H7 (cell line): ENCODE measurements around the gene TSPAN3. TPM values are rescaled to one million over a fixed set of nuclear protein-coding genes. Genes with fewer than 3 reads are reported as not detected.

Experiments
- DNase-seq: peaks from one replicate; pipeline ENCODE4 v3.0.0; 2012
- H3K27me3 ChIP-seq: 2 replicates; pipeline ENCODE4 v1.6.0; 2011; ENCODE audit warnings: mild to moderate bottlenecking, low read length; ENCODE audit not compliant: control insufficient read depth, insufficient read depth
- H3K36me3 ChIP-seq: replicated peaks from 2 replicates; pipeline ENCODE4 v1.5.1; 2011; ENCODE audit warnings: low read length; ENCODE audit not compliant: control insufficient read depth, insufficient read depth
- H3K4me3 ChIP-seq: 2 replicates; pipeline ENCODE4 v1.5.1; 2011; ENCODE audit warnings: low read depth, mild to moderate bottlenecking, control low read depth, low read length, moderate library complexity; ENCODE audit not compliant: insufficient read depth
- total RNA-seq: library from RNA; depleted of rRNA; stranded (reverse); fragments of >200 nt; shearing (Covaris generic); gene quantifications from 2 replicates; pipeline ENCODE4 v1.2.3, GENCODE V29; 2014

The TSPAN3 gene
- total RNA-seq, 1 experiment from 2014 or later, result 153 TPM

GRCh38 chr15:77070180-77070494, 772 bp downstream of the TSPAN3 start:
- Histone ChIP-seq H3K27me3 (peaks cover 4% of the 10 kb centered on the region), H3K4me3 (peak overlapping the region; percentile 85), H3K36me3 (no peaks in the 10 kb centered on the region)
- DNase-seq, result no peak

- Histone ChIP-seq H3K4me3 (peak overlapping the region; percentile 85), H3K36me3 (no peaks in the 10 kb centered on the region), H3K27me3 (peaks cover 4% of the 10 kb centered on the region)
- no peak for DNase-seq
Measured at GRCh38 chr15:77069521-77070121, 1.3 kb downstream of the TSPAN3 start.

DNA sequence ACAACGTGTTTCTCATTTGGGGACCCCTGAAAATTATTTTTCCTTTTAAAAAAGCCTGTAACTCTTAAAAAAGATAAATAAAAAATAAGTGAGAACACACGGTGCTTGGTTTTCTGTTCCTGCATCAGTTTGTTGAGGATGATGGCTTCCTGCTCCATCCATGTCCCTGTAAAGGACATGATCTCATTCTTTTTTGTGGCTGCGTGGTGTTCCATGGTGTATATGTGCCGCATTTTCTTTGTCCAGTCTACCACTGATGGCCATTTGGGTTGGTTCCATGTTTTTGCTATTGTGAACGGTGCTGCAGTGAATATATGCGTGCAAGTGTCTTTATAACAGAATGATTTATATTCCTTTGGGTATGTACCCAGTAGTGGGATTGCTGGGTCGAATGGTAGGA, 2.3 kb downstream of the TSPAN3 start:
- H3K27me3 ChIP-seq, result peaks cover 4% of the 10 kb centered on the region; the same call in 1 of the 2 replicates
- H3K4me3 ChIP-seq, result no peak overlapping the region
- DNase-seq, result no peak
- H3K36me3 ChIP-seq, result no peaks in the 10 kb centered on the region

GRCh38 chr15:77067691-77068367, 3.1 kb downstream of the TSPAN3 start:
- no peak for DNase-seq
- Histone ChIP-seq H3K36me3 (no peaks in the 10 kb centered on the region), H3K4me3 (no peak overlapping the region), H3K27me3 (peaks cover 4% of the 10 kb centered on the region; the same call in 1 of the 2 replicates)

DNA sequence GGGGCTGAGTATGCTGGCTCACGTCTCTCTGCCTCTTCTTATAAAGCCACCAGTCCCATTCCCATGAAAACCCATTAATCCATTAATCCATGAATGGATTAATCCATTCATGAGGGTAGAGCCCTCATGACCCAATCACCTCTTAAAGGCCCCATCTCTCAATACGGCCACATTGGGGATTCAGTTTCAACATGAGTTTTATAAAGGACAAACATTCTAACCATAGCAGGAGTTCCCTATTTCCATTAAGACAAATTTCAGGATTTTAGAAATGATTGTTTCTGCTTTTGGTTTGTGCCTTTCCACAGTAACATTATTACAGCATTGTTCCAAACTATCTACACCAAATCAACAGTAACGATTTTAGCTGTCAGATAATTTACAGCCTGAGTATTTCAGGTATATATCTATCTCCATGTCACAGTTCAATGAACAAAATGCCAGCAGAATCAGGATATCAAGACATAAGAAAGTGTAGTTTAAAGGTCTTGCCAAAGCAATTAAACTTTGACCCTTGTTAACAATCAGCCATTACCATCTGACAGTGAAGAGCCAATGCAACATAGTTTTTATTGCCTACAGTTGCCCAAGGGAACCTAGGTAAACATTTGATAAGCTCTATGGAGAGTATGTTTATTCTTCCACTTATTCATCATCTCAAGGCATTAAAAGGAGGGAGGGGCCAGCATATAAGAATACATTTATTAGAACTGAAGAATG, 3.8 kb downstream of the TSPAN3 start:
- no peak overlapping the region for H3K4me3 ChIP-seq

DNA sequence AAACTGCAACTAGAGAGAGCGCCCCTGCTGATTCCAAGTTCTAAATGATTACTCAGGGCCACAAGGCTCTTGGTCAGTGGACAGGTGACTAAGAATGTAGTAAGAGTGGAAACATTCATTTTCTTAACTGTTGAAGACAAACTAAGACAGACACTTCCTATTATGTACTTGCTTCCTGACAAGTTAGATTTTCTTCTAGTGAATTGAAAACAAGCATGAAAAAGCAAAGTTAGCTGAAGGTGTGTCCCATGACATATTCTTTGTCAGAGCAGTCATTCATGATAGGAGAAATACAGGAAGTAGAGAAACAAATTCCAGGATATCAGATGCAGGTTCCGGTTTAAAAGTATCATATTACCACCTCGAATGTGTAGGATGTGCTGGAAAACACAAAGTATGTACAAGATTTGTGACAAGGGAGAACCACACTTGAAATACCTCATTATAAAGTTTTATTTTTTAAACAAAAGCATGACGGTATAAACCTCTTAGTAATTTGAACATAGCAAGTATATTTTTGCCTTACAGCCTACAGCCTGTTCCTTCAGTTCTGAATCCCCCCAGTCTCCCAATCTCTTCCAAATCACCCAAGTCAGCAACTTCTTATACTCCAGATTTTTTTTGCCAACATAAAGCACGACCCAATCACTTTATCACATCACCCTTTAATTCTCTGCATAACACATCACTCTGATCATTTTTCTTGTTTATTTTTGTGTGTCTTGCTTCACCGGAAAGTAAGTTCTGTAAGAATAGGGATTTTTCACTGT, 6.2 kb downstream of the TSPAN3 start:
- DNase-seq, result no peak
- Histone ChIP-seq H3K27me3 (no peaks in the 10 kb centered on the region), H3K36me3 (no peaks in the 10 kb centered on the region), H3K4me3 (no peak overlapping the region)

More for the DNA sequence above, 3.8 kb downstream of the TSPAN3 start:
- peaks cover 4% of the 10 kb centered on the region; the same call in 1 of the 2 replicates for H3K27me3 ChIP-seq
- H3K36me3 ChIP-seq, result no peaks in the 10 kb centered on the region
- DNase-seq, result no peak

GRCh38 chr15:77064063-77064462, 6.8 kb downstream of the TSPAN3 start:
- DNase-seq, result no peak
- no peaks in the 10 kb centered on the region for H3K27me3 ChIP-seq
- no peaks in the 10 kb centered on the region for H3K36me3 ChIP-seq
- no peak overlapping the region for H3K4me3 ChIP-seq

DNA sequence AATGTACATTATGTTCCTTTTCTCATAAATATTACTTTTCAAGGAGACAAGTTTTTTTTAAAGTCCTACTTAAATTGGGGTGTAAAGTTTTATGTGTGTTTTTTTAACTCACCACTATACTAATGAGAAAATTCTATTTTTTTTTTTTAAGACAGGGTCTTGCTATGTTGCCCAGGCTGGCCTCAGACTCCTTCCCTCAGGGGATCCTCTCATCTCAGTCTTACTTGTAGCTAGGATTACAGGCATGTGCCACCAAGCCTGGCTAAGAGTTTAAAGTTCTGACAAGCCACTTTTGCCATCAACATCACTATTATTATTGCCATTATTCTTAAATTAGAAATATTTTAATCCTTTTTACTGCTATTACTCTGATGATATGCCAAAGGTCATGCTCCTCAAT, 7.7 kb downstream of the TSPAN3 start:
- no peak for DNase-seq
- Histone ChIP-seq H3K4me3 (no peak overlapping the region), H3K27me3 (no peaks in the 10 kb centered on the region), H3K36me3 (no peaks in the 10 kb centered on the region)

GRCh38 chr15:77060546-77060945, 10.4 kb downstream of the TSPAN3 start:
- DNase-seq, result no peak
- H3K36me3 ChIP-seq, result no peaks in the 10 kb centered on the region

DNA sequence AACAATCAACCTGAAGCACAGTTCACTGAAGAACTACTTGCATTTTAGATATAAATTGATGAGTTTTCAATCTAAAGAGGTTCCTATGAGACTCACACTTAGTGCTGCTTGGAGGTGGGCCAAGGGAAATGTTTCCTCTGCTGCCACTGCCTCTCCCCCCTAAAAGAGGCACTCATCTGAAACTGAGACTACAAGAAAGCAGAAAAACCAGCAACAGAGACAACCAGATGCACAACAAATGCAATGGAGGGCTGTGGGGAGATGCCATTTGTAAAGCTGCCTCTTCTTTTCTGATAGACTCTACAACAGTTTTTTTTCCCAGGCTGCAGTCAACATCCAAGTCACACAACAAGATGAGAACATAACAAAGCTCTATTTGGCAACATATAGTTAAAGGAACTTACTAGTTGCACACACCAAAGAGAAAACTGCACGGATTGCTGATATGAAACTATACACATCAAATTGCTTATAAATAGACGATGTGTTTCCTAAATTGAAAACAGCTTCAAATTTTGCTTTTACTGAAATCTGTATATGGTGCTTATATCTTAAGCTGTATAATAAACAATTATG, 11.0 kb downstream of the TSPAN3 start:
- H3K36me3 ChIP-seq, result no peaks in the 10 kb centered on the region
- H3K4me3 ChIP-seq, result no peak overlapping the region
- no peaks in the 10 kb centered on the region for H3K27me3 ChIP-seq
- no peak for DNase-seq

More at GRCh38 chr15:77060546-77060945, 10.4 kb downstream of the TSPAN3 start:
- H3K27me3 ChIP-seq, result no peaks in the 10 kb centered on the region
- no peak overlapping the region for H3K4me3 ChIP-seq

- DNase-seq, result no peak
- H3K27me3 ChIP-seq, result no peaks in the 10 kb centered on the region
- no peaks in the 10 kb centered on the region for H3K36me3 ChIP-seq
- H3K4me3 ChIP-seq, result no peak overlapping the region
Measured at GRCh38 chr15:77058468-77058867, 12.4 kb downstream of the TSPAN3 start.

DNA sequence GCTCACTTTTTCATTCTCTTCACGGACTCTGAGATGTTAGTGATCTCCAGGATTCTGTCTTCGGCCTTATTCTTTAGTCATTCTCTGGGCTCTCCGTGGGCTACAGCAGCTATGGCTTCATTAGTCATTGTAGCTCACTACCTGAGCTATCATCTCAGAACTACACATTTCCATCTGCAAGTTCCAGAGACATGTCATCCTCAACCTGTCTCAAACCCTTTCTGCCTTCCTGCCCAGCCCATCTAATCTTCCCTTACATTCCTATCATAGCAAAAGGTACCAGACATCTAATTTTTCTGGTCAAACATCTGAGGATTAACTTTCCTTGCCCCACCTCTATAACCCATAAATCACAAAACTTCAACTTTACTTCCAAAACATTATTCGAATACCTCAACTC, 13.2 kb downstream of the TSPAN3 start:
- H3K27me3 ChIP-seq, result no peaks in the 10 kb centered on the region
- DNase-seq, result no peak
- no peak overlapping the region for H3K4me3 ChIP-seq
- no peaks in the 10 kb centered on the region for H3K36me3 ChIP-seq

GRCh38 chr15:77057072-77057471, 13.8 kb downstream of the TSPAN3 start:
- DNase-seq, result no peak
- no peak overlapping the region for H3K4me3 ChIP-seq
- no peaks in the 10 kb centered on the region for H3K27me3 ChIP-seq
- H3K36me3 ChIP-seq, result no peaks in the 10 kb centered on the region

GRCh38 chr15:77053709-77054108, 17.2 kb downstream of the TSPAN3 start:
- DNase-seq, result no peak
- Histone ChIP-seq H3K36me3 (no peaks in the 10 kb centered on the region), H3K27me3 (no peaks in the 10 kb centered on the region), H3K4me3 (no peak overlapping the region)
